Right renal pelvis (tissue), 4 donors: ENCODE data around the gene RGS19. TPM values are rescaled to one million over a fixed set of nuclear protein-coding genes. Genes with fewer than 3 reads are reported as not detected.

ENCODE experiments used
- DNase-seq, 4 donors: peaks; one replicate each; pipeline ENCODE4 v3.0.0-alpha.2; 2013; ENCODE audit warnings: low read depth in 4 of 4, low spot score in 3 of 4, missing footprints in 1 of 4
- polyA plus RNA-seq, 4 donors: library from polyadenylated mRNA; unstranded; fragments of 120-200 nt; gene quantifications; one replicate each; pipeline ENCODE4 v1.2.1, GENCODE V29; 2013; ENCODE audit not compliant: insufficient read length in 4 of 4

The RGS19 gene
- polyA plus RNA-seq, 4 donors, result 5.0 to 7.9 (median 5.6) TPM

- no peak for DNase-seq
Observed at GRCh38 chr20:64037498-64038213, 41.7 kb downstream of the RGS19 start.

- DNase-seq, result no peak
Observed at GRCh38 chr20:64037199-64037497, 42.2 kb downstream of the RGS19 start.

- no peak for DNase-seq
Observed at GRCh38 chr20:64036346-64037198, 42.7 kb downstream of the RGS19 start.

GRCh38 chr20:64035933-64036345, 43.4 kb downstream of the RGS19 start, which contains the start of gene C20orf204:
Gene C20orf204, plus strand, starts transcription at chr20:64036182. Its CDS starts 142 bp downstream, at chr20:64036324.
- no peak for DNase-seq

- DNase-seq, result no peak
Observed at GRCh38 chr20:64035066-64035932, 44.0 kb downstream of the RGS19 start.

GRCh38 chr20:64033981-64034493, 45.3 kb downstream of the RGS19 start:
- DNase-seq, result no peak

GRCh38 chr20:64032706-64033624, 46.4 kb downstream of the RGS19 start:
- no peak for DNase-seq

GRCh38 chr20:64031822-64032314, 47.5 kb downstream of the RGS19 start:
- no peak for DNase-seq

- no peak for DNase-seq
Observed at GRCh38 chr20:64030371-64031134, 48.8 kb downstream of the RGS19 start.

- DNase-seq, result no peak
Observed at GRCh38 chr20:64029293-64030117, 49.8 kb downstream of the RGS19 start.

GRCh38 chr20:64027981-64028685, 51.2 kb downstream of the RGS19 start:
- DNase-seq, result no peak

- no peak for DNase-seq
Observed at GRCh38 chr20:64025826-64026412, 53.4 kb downstream of the RGS19 start.

GRCh38 chr20:64025101-64025825, 54.1 kb downstream of the RGS19 start:
- no peak for DNase-seq

- DNase-seq, result no peak
Observed at GRCh38 chr20:64024141-64024990, 55.0 kb downstream of the RGS19 start.
